HepG2 (cell line): ENCODE results near the gene PKP3. TPM values are rescaled to one million over a fixed set of nuclear protein-coding genes. Genes with fewer than 3 reads are reported as not detected.

Source experiments
- EEA1 ChIP-seq: sonication (generic); formaldehyde crosslinking; IDR thresholded peaks from 2 replicates; pipeline ENCODE4 v1.5.1; 2020; ENCODE audit warnings: mild to moderate bottlenecking, missing genetic modification reagents, borderline replicate concordance
- ELK4 ChIP-seq: sonication (generic); formaldehyde crosslinking; IDR thresholded peaks from 2 replicates; pipeline ENCODE4 v1.9.0; 2021; ENCODE audit warnings: missing genetic modification reagents, borderline replicate concordance
- FOXA1 ChIP-seq, 2 experiments: fragments of 450-650 bp in 1 of 2; sonication (generic) in 1 of 2; formaldehyde crosslinking in 1 of 2; IDR thresholded peaks; 2 replicates each; pipeline versions ENCODE4 v1.4.0 to v1.6.1; 2016 to 2020; ENCODE audit warnings: missing genetic modification reagents in 1 of 2
- FUBP1 ChIP-seq: sonication (generic); formaldehyde crosslinking; IDR thresholded peaks from 2 replicates; pipeline ENCODE4 v1.5.1; 2020; ENCODE audit warnings: missing genetic modification reagents, mild to moderate bottlenecking, borderline replicate concordance
- IKZF4 ChIP-seq: sonication (generic); formaldehyde crosslinking; IDR thresholded peaks from 2 replicates; pipeline ENCODE4 v1.5.1; 2020; ENCODE audit warnings: borderline replicate concordance, mild to moderate bottlenecking, low read depth, missing genetic modification reagents; ENCODE audit errors: not compliant biosample characterization
- JUN ChIP-seq: sonication (generic); formaldehyde crosslinking; IDR thresholded peaks from 2 replicates; pipeline ENCODE4 v1.4.0; 2020; ENCODE audit warnings: mild to moderate bottlenecking, missing genetic modification reagents
- MBD4 ChIP-seq: IDR thresholded peaks from 2 replicates; pipeline ENCODE4 v1.6.1; 2012; ENCODE audit warnings: low read length, inconsistent platforms, borderline replicate concordance
- MLLT10 ChIP-seq: sonication (generic); formaldehyde crosslinking; IDR thresholded peaks from 2 replicates; pipeline ENCODE4 v1.4.0; 2020; ENCODE audit warnings: missing genetic modification reagents
- MTERF4 ChIP-seq: sonication (generic); formaldehyde crosslinking; IDR thresholded peaks from 2 replicates; pipeline ENCODE4 v1.8.0; 2023; ENCODE audit warnings: mild to moderate bottlenecking, missing genetic modification reagents
- NR0B2 ChIP-seq: sonication (generic); formaldehyde crosslinking; IDR thresholded peaks from 2 replicates; pipeline ENCODE4 v1.4.0; 2020; ENCODE audit warnings: mild to moderate bottlenecking, missing genetic modification reagents
- PPARG ChIP-seq: conservative IDR thresholded peaks from 2 replicates; pipeline ENCODE4 v1.6.1; 2016; ENCODE audit warnings: missing biosample characterization, missing genetic modification reagents
- RELA ChIP-seq: sonication (generic); formaldehyde crosslinking; IDR thresholded peaks from 2 replicates; pipeline ENCODE4 v1.4.0; 2020; ENCODE audit warnings: missing genetic modification reagents
- TCF7L2 ChIP-seq: IDR thresholded peaks from 2 replicates; pipeline ENCODE4 v1.6.1; 2011; ENCODE audit warnings: mild to moderate bottlenecking, low read depth, low read length, moderate library complexity
- TSC22D2 ChIP-seq: sonication (generic); formaldehyde crosslinking; IDR thresholded peaks from 2 replicates; pipeline ENCODE4 v1.5.1; 2020; ENCODE audit warnings: missing genetic modification reagents, mild to moderate bottlenecking, borderline replicate concordance
- ZBTB43 ChIP-seq: sonication (generic); formaldehyde crosslinking; conservative IDR thresholded peaks from 2 replicates; pipeline ENCODE4 v1.4.0; 2020; ENCODE audit warnings: missing genetic modification reagents
- ZNF207 ChIP-seq: fragments of 450-650 bp; IDR thresholded peaks from 2 replicates; pipeline ENCODE4 v1.6.1; 2016; ENCODE audit warnings: antibody characterized with exemption, borderline replicate concordance
- ZNF362 ChIP-seq: sonication (generic); formaldehyde crosslinking; IDR thresholded peaks from 2 replicates; pipeline ENCODE4 v1.4.0; 2020; ENCODE audit warnings: missing genetic modification reagents, mild to moderate bottlenecking, borderline replicate concordance
- ZNF660 ChIP-seq: sonication (generic); formaldehyde crosslinking; IDR thresholded peaks from 2 replicates; pipeline ENCODE4 v1.5.1; 2020; ENCODE audit warnings: mild to moderate bottlenecking, low read depth, missing genetic modification reagents, borderline replicate concordance
- ZNF720 ChIP-seq: sonication (generic); formaldehyde crosslinking; IDR thresholded peaks from 2 replicates; pipeline ENCODE4 v1.4.0; 2020; ENCODE audit warnings: missing genetic modification reagents
- ZNF883 ChIP-seq: sonication (generic); formaldehyde crosslinking; IDR thresholded peaks from 2 replicates; pipeline ENCODE4 v1.5.1; 2020; ENCODE audit warnings: mild to moderate bottlenecking, missing genetic modification reagents; ENCODE audit errors: not compliant biosample characterization
- polyA plus RNA-seq, 8 experiments: library from polyadenylated mRNA; depleted of rRNA in 3 of 8; stranded (reverse) in 7 of 8; unstranded in 1 of 8; fragments of >200 nt; fragmentation: Illumina TruSeq in 4 of 8; extraction: Trizol in 4 of 8; gene quantifications; 2 replicates each; pipeline versions ENCODE4 v1.2.1 to v1.2.3, GENCODE V29; 2011 to 2016; ENCODE audit warnings: low read depth in 4 of 8, missing spikeins in 1 of 8, mixed read lengths in 1 of 8; ENCODE audit not compliant: insufficient read depth in 1 of 8
- total RNA-seq, 5 experiments: library from RNA; depleted of rRNA; stranded (reverse); fragments of >200 nt; fragmentation: Illumina TruSeq; extraction: Trizol; gene quantifications; 2 replicates each; pipeline ENCODE4 v1.2.3, GENCODE V29; 2016; ENCODE audit warnings: low read depth in 1 of 5

Gene PKP3
- total and polyA plus RNA-seq, 2 of the 13 experiments (the other 11 are each of a cell fraction or from before 2014, with no cell fraction given): 18.0 to 28.7 TPM

GRCh38 chr11:394034-394857 is at the start of gene PKP3 (continued):
- TF ChIP-seq NR0B2 (CRISPR knock-in tag) (no peak), FOXA1 (IDR thresholded peaks at IDR 0.05) (no peak), FOXA1 (CRISPR knock-in tag; IDR thresholded peaks at IDR 0.05) (no peak), ZNF660 (no peak), RELA (CRISPR knock-in tag) (no peak), ZNF883 (CRISPR knock-in tag) (peak; percentile 27), FUBP1 (CRISPR knock-in tag) (no peak), JUN (no peak), MTERF4 (CRISPR knock-in tag) (no peak; the same call in 1 of the 2 replicates), ELK4 (CRISPR knock-in tag) (no peak), PPARG (CRISPR knock-in tag) (peak; percentile 12; the same call in 1 of the 2 replicates), ZNF362 (no peak), ZNF720 (CRISPR knock-in tag) (no peak), ZNF207 (no peak), MBD4 (no peak), ZBTB43 (CRISPR knock-in tag) (no peak), EEA1 (CRISPR knock-in tag) (no peak), TCF7L2 (no peak), MLLT10 (CRISPR knock-in tag) (no peak), IKZF4 (CRISPR knock-in tag) (peak; percentile 77), TSC22D2 (CRISPR knock-in tag) (no peak)
